GM13977 (cell line): ENCODE measurements around the gene SET.

Experiments used
- DNase-seq: peaks from one replicate; pipeline ENCODE4 v3.0.0; 2012; ENCODE audit warnings: low spot score
- CTCF ChIP-seq: IDR thresholded peaks from 2 replicates; pipeline ENCODE4 v1.5.1; 2012; ENCODE audit warnings: mild to moderate bottlenecking, control low read depth; ENCODE audit not compliant: insufficient read depth; ENCODE audit errors: extremely low read depth, missing control alignments
- in situ Hi-C: fragments of 300-500 bp; cut with MboI; formaldehyde crosslinking; loops from one replicate; pipeline ENCODE4 v1.12.0; 2022; ENCODE audit warnings: low sequenced_read_pairs, low pct_unique_long_range_greater_than_20kb, mixed read lengths, inconsistent platforms; ENCODE audit not compliant: unreplicated experiment

SET gene

GRCh38 chr9:128713941-128714573, 25.0 kb downstream of the SET start:
- in situ Hi-C loops = no loop called here

DNA sequence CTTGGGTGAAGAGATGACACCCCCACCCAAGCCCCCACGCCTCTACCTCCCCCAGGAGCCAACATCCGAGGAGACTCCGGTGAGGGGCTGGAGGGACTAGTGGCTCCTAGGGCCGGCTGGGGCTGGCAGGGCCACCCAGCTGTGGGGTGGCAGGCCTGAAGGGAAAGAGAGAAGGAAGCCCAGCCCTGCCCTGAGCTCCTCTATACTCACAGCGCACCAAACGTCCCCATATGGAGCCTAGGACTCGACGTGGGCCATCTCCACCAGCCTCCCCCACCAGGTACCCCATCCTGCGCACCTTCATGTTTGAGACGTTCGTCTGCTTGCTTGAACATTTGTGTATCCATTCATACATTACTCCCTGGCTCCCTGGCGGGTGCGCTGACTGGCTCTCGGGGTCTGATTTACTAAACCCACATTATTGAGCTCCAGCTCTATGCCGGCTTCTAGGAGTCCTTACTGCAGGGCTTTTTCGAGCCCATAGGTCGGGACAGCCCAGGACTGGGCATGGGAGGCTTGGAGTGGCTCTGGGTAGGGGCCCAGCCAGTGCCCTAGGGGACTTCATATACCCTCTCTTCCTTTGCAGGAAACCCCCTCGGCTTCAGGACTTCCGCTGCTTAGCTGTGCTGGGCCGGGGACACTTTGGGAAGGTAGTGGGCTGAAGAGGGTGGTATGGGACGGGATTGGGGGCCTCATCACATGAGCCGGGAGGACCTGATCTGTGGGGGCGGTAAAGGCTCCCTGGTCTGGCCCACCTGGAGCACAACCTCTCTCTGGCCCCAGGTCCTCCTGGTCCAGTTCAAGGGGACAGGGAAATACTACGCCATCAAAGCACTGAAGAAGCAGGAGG, 25.8 kb downstream of the SET start:
- no peak for DNase-seq
- in situ Hi-C loops = no loop called here
- TF ChIP-seq CTCF = no peak

More at GRCh38 chr9:128713941-128714573, 25.0 kb downstream of the SET start:
- DNase-seq = no peak
- TF ChIP-seq CTCF = no peak

DNA sequence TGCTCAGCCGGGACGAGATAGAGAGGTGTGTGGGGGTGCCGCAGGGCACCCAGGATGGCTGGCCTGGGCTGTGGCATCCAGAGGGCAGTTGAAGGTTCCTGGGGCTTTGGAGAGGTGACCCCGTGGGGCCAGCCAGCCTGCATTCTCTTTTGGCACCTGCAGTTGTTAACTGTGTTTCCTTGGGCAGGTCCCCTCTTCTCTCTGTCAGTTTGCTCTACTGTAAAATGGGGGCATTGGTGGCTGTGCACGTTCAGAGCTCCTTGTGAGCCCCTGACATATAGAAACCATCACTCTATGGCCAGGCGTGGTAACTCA, 26.4 kb downstream of the SET start:
- no peak for DNase-seq
- no peak for TF ChIP-seq CTCF
- in situ Hi-C loops = no loop called here

DNA sequence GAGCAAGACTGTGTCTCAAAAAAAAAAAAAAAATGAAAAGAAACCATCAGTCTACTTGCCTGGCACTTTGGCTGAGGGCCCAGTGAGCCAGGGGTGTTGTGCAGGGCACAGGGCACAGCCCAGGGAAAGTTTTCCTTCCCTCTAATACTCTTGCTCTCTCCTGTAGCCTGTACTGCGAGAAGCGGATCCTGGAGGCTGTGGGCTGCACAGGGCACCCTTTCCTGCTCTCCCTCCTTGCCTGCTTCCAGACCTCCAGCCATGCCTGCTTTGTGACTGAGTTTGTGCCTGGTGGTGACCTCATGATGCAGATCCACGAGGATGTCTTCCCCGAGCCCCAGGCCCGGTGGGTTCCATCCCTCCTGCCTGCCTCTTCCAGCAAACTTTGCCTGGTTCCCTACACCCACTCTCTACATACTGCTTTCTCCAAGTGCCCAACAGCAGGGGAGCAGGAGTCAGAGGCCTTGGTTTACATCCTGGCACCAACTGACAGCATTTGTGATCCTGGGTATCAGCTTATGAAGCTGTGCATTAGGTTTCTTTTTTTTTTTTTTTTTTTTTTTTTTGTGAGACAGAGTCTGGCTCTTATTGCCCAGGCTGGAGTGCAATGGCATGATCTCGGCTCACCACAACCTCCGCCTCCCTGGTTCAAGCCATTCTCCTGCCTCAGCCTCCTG, 27.7 kb downstream of the SET start:
- TF ChIP-seq CTCF = no peak
- no peak for DNase-seq
- in situ Hi-C loops = no loop called here

DNA sequence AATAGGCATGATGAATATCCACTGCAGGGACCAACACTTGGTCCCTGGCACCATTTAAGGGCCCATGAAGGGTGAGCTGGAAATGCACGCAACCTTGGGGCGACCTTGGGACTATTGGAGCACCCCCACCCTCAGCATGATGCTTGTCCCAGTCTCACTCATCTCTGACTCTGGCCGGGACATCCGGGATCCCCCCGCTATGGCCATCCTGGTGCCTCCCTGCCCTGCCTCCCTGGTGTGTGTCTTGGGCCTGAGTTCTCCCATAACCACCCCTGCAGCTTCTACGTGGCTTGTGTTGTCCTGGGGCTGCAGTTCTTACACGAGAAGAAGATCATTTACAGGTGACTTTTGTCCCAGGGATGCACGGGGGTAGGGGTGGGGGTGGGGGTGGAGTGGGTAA, 29.0 kb downstream of the SET start:
- no peak for TF ChIP-seq CTCF
- in situ Hi-C loops = no loop called here
- no peak for DNase-seq

DNA sequence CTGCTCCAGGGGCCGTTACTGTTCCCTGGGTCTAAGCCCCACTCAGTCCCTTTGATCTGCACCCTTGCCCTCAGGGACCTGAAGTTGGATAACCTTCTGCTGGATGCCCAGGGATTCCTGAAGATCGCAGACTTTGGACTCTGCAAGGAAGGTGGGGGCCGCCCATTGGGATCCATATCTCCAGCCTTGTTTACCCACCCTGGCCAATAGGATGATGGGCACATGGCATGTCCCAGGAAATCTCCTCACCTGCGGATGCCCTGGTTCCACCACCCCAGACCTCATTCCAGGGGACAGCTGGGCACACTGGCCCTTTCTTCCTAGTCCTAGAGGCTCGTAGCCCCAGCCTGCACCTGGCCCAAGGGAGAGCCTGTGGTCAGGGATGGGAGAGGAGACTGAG, 29.5 kb downstream of the SET start:
- DNase-seq = no peak
- in situ Hi-C loops = no loop called here
- no peak for TF ChIP-seq CTCF
